Smooth muscle cell (in vitro differentiated cells): ENCODE data around the gene IMPDH1. TPM values are rescaled to one million over a fixed set of nuclear protein-coding genes. Genes with fewer than 3 reads are reported as not detected.
A peak's percentile ranks its signal among the peaks of the same experiment; 100 is the strongest.

Experiments
- DNase-seq: peaks from one replicate; lab custom pipeline; 2025; ENCODE audit not compliant: unreplicated experiment; lab: John Stamatoyannopoulos, UW
- H2AFZ ChIP-seq: fragments of 200-600 bp; sonication (generic); 2 replicates; pipeline ENCODE4 v1.6.0; 2016; ENCODE audit warnings: antibody characterized with exemption, low read depth, mild to moderate bottlenecking
- H3F3A ChIP-seq: fragments of 200-600 bp; sonication (generic); 2 replicates; pipeline ENCODE4 v1.6.0; 2017; ENCODE audit warnings: antibody characterized with exemption, low read depth
- H3K27ac ChIP-seq: fragments of 200-600 bp; sonication (generic); 2 replicates; pipeline ENCODE4 v1.5.1; 2016; ENCODE audit warnings: low read depth, mild to moderate bottlenecking
- H3K27me3 ChIP-seq: fragments of 200-600 bp; sonication (generic); 2 replicates; pipeline ENCODE4 v1.6.1; 2016; ENCODE audit warnings: low read depth, mild to moderate bottlenecking
- H3K36me3 ChIP-seq: fragments of 200-600 bp; sonication (generic); 2 replicates; pipeline ENCODE4 v1.5.1; 2016; ENCODE audit warnings: low read depth
- H3K4me1 ChIP-seq: fragments of 200-600 bp; sonication (generic); 2 replicates; pipeline ENCODE4 v1.5.1; 2016; ENCODE audit warnings: low read depth
- H3K4me2 ChIP-seq: fragments of 200-600 bp; sonication (generic); 2 replicates; pipeline ENCODE4 v1.6.0; 2016; ENCODE audit warnings: mild to moderate bottlenecking
- H3K4me3 ChIP-seq: fragments of 200-600 bp; sonication (generic); 2 replicates; pipeline ENCODE4 v1.5.1; 2016; ENCODE audit warnings: mild to moderate bottlenecking
- H3K79me2 ChIP-seq: fragments of 200-600 bp; sonication (generic); 2 replicates; pipeline ENCODE4 v1.6.0; 2016; ENCODE audit warnings: low read depth, mild to moderate bottlenecking
- H3K9ac ChIP-seq: fragments of 200-600 bp; sonication (generic); 2 replicates; pipeline ENCODE4 v1.6.0; 2016; ENCODE audit warnings: low read depth
- H3K9me3 ChIP-seq: fragments of 200-600 bp; sonication (generic); replicated peaks from 2 replicates; pipeline ENCODE4 v1.5.1; 2016; ENCODE audit warnings: low read depth
- H4K20me1 ChIP-seq: fragments of 200-600 bp; sonication (generic); 2 replicates; pipeline ENCODE4 v1.6.0; 2016; ENCODE audit warnings: low read depth
- CTCF ChIP-seq: fragments of 200-600 bp; sonication (generic); IDR thresholded peaks from 2 replicates; pipeline ENCODE4 v1.5.1; 2017; ENCODE audit warnings: borderline replicate concordance, mild to moderate bottlenecking, antibody characterized with exemption; ENCODE audit not compliant: insufficient read depth, poor library complexity, severe bottlenecking
- WGBS: methylation state at CpG from one replicate; pipeline ENCODE4 v1.1.7; 2016; ENCODE audit warnings: low lambda C conversion rate; 5-methylcytosine and 5-hydroxymethylcytosine counted together
- polyA plus RNA-seq: library from polyadenylated mRNA; unstranded; fragments of >200 nt; fragmentation: Nextera tagmentation; extraction: Ambion mirVana; gene quantifications from 2 replicates; pipeline ENCODE4 v1.2.1, GENCODE V29; 2016
- total RNA-seq: library from RNA; depleted of rRNA; stranded (reverse); fragments of >200 nt; gene quantifications from 2 replicates; pipeline ENCODE4 v1.2.3, GENCODE V29; 2014

IMPDH1 gene
- total and polyA plus RNA-seq, 2 experiments from 2014 or later = 48.4 to 129 TPM

GRCh38 chr7:128387216-128388144 is 22.3 kb downstream of the IMPDH1 start:
- no peak overlapping the region for H2AFZ ChIP-seq
- peak; percentile 76 for TF ChIP-seq CTCF
- no peaks in the 10 kb centered on the region for H3K79me2 ChIP-seq
- H3K9ac ChIP-seq = no peak overlapping the region
- H4K20me1 ChIP-seq = no peaks in the 10 kb centered on the region
- H3K27ac ChIP-seq = no peak overlapping the region
- H3K36me3 ChIP-seq = no peaks in the 10 kb centered on the region
- DNase-seq = peak; percentile 40
- H3K9me3 ChIP-seq = no peaks in the 10 kb centered on the region
- H3K4me2 ChIP-seq = no peak overlapping the region
- H3K4me1 ChIP-seq = peaks cover 7% of the 10 kb centered on the region
- no peak overlapping the region for H3K4me3 ChIP-seq
- WGBS = 30% methylated on average over 24 of the region's 24 CpGs
- no peaks in the 10 kb centered on the region for H3F3A ChIP-seq
- H3K27me3 ChIP-seq = no peaks in the 10 kb centered on the region

GRCh38 chr7:128385988-128386925 is 23.5 kb downstream of the IMPDH1 start:
- no peak overlapping the region for H2AFZ ChIP-seq
- H3K79me2 ChIP-seq = no peaks in the 10 kb centered on the region
- no peak overlapping the region for H3K4me2 ChIP-seq
- no peaks in the 10 kb centered on the region for H3K36me3 ChIP-seq
- H3K9ac ChIP-seq = no peak overlapping the region
- H3K27me3 ChIP-seq = no peaks in the 10 kb centered on the region
- H4K20me1 ChIP-seq = no peaks in the 10 kb centered on the region
- no peaks in the 10 kb centered on the region for H3K9me3 ChIP-seq
- DNase-seq = no peak
- peaks cover 7% of the 10 kb centered on the region for H3K4me1 ChIP-seq
- H3K4me3 ChIP-seq = no peak overlapping the region
- 84% methylated on average over 4 of the region's 4 CpGs for WGBS
- H3K27ac ChIP-seq = no peak overlapping the region
- TF ChIP-seq CTCF = no peak
- no peaks in the 10 kb centered on the region for H3F3A ChIP-seq

- no peaks in the 10 kb centered on the region for H3F3A ChIP-seq
- H3K9ac ChIP-seq = no peak overlapping the region
- H3K9me3 ChIP-seq = no peaks in the 10 kb centered on the region
- H3K36me3 ChIP-seq = no peaks in the 10 kb centered on the region
- no peaks in the 10 kb centered on the region for H3K79me2 ChIP-seq
- no peak for DNase-seq
- H3K4me3 ChIP-seq = no peak overlapping the region
- H3K4me2 ChIP-seq = no peak overlapping the region
- peaks cover 6% of the 10 kb centered on the region for H3K4me1 ChIP-seq
- no peak overlapping the region for H3K27ac ChIP-seq
- no peak overlapping the region for H2AFZ ChIP-seq
- H4K20me1 ChIP-seq = no peaks in the 10 kb centered on the region
- TF ChIP-seq CTCF = no peak
- 91% methylated on average over 7 of the region's 7 CpGs for WGBS
- H3K27me3 ChIP-seq = no peaks in the 10 kb centered on the region
Observed at GRCh38 chr7:128384726-128385125, 25.1 kb downstream of the IMPDH1 start.
